ENCODE results near the gene DACH2. TPM values are rescaled to one million over a fixed set of nuclear protein-coding genes. Genes with fewer than 3 reads are reported as not detected.

DACH2 gene
- total RNA-seq, 1 donor from 2014 or later: not detected

- H3K27me3 ChIP-seq (ENCODE audit: low read depth): no peaks in the 10 kb centered on the region
- H3K9me3 ChIP-seq (replicated peaks): no peaks in the 10 kb centered on the region
- intact Hi-C loops (cut with micrococcal nuclease): no loop called here
- no peak overlapping the region for H3K4me3 ChIP-seq
- H3K27ac ChIP-seq (replicated peaks): no peak overlapping the region
- no peak for TF ChIP-seq CTCF (IDR thresholded peaks at IDR 0.05; ENCODE audit: borderline replicate concordance)
- DNase-seq: no peak
- no peaks in the 10 kb centered on the region for H3K36me3 ChIP-seq
- H3K4me1 ChIP-seq: no peaks in the 10 kb centered on the region
Measured at GRCh38 chrX:86263526-86263925, 115.3 kb downstream of the DACH2 start.

GRCh38 chrX:86295293-86295692 lies 147.0 kb downstream of the DACH2 start:
- no peak for TF ChIP-seq CTCF (IDR thresholded peaks at IDR 0.05; ENCODE audit: borderline replicate concordance)
- no peak overlapping the region for H3K4me3 ChIP-seq
- H3K27ac ChIP-seq (replicated peaks): no peak overlapping the region
- no peaks in the 10 kb centered on the region for H3K4me1 ChIP-seq
- no peaks in the 10 kb centered on the region for H3K9me3 ChIP-seq (replicated peaks)
- no peaks in the 10 kb centered on the region for H3K27me3 ChIP-seq (ENCODE audit: low read depth)
- DNase-seq: no peak
- no peaks in the 10 kb centered on the region for H3K36me3 ChIP-seq
- intact Hi-C loops (cut with micrococcal nuclease): no loop called here

GRCh38 chrX:86322913-86323312 lies 174.7 kb downstream of the DACH2 start:
- intact Hi-C loops (cut with micrococcal nuclease): no loop called here
- H3K36me3 ChIP-seq: no peaks in the 10 kb centered on the region
- TF ChIP-seq CTCF (IDR thresholded peaks at IDR 0.05; ENCODE audit: borderline replicate concordance): no peak
- H3K4me3 ChIP-seq: no peak overlapping the region
- peaks cover 27% of the 10 kb centered on the region for H3K9me3 ChIP-seq (replicated peaks)
- no peak for DNase-seq
- no peaks in the 10 kb centered on the region for H3K4me1 ChIP-seq
- H3K27ac ChIP-seq (replicated peaks): no peak overlapping the region
- no peaks in the 10 kb centered on the region for H3K27me3 ChIP-seq (ENCODE audit: low read depth)

GRCh38 chrX:86329174-86329573 lies 180.9 kb downstream of the DACH2 start:
- intact Hi-C loops (cut with micrococcal nuclease): no loop called here
- Histone ChIP-seq H3K9me3 (replicated peaks) (peaks cover under 1% of the 10 kb centered on the region), H3K27ac (replicated peaks) (no peak overlapping the region), H3K36me3 (no peaks in the 10 kb centered on the region), H3K4me3 (no peak overlapping the region), H3K27me3 (ENCODE audit: low read depth) (no peaks in the 10 kb centered on the region), H3K4me1 (no peaks in the 10 kb centered on the region)
- TF ChIP-seq CTCF (IDR thresholded peaks at IDR 0.05; ENCODE audit: borderline replicate concordance): no peak
- no peak for DNase-seq

GRCh38 chrX:86348669-86349068 lies 200.4 kb downstream of the DACH2 start:
- Histone ChIP-seq H3K9me3 (replicated peaks) (no peaks in the 10 kb centered on the region), H3K4me1 (no peaks in the 10 kb centered on the region), H3K27ac (replicated peaks) (no peak overlapping the region), H3K4me3 (no peak overlapping the region), H3K36me3 (no peaks in the 10 kb centered on the region), H3K27me3 (ENCODE audit: low read depth) (no peaks in the 10 kb centered on the region)
- no peak for DNase-seq
- no peak for TF ChIP-seq CTCF (IDR thresholded peaks at IDR 0.05; ENCODE audit: borderline replicate concordance)
- intact Hi-C loops (cut with micrococcal nuclease): no loop called here

- peak; percentile 4 for DNase-seq
- intact Hi-C loops (cut with micrococcal nuclease): no loop called here
- H3K9me3 ChIP-seq (replicated peaks): no peaks in the 10 kb centered on the region
- H3K4me1 ChIP-seq: no peaks in the 10 kb centered on the region
- H3K27me3 ChIP-seq (ENCODE audit: low read depth): no peaks in the 10 kb centered on the region
- no peak for TF ChIP-seq CTCF (IDR thresholded peaks at IDR 0.05; ENCODE audit: borderline replicate concordance)
- no peaks in the 10 kb centered on the region for H3K36me3 ChIP-seq
- H3K27ac ChIP-seq (replicated peaks): no peak overlapping the region
- no peak overlapping the region for H3K4me3 ChIP-seq
Measured at GRCh38 chrX:86349115-86349514, 200.9 kb downstream of the DACH2 start.

Measured in left ventricle myocardium inferior (tissue), 1 donor.